ENCODE results near the gene OXNAD1.

OXNAD1 gene

GRCh38 chr3:16335333-16335732 lies 70.3 kb downstream of the OXNAD1 start:
- no peaks in the 10 kb centered on the region for H3K36me3 ChIP-seq (ENCODE audit: control insufficient read depth, low read depth, low read length)
- H3K4me3 ChIP-seq (ENCODE audit: low read length) = no peak overlapping the region
- H3K9ac ChIP-seq (ENCODE audit: low read length) = no peak overlapping the region
- no peaks in the 10 kb centered on the region for H3K27me3 ChIP-seq (ENCODE audit: control insufficient read depth, insufficient read depth, low read length)
- H3K27ac ChIP-seq (ENCODE audit: low read length) = no peak overlapping the region
- peaks cover 8% of the 10 kb centered on the region for H3K9me3 ChIP-seq (ENCODE audit: control insufficient read depth, low read depth, low read length)
- H3K4me1 ChIP-seq (ENCODE audit: control insufficient read depth, low read depth, low read length) = peaks cover 1% of the 10 kb centered on the region

- peaks cover 8% of the 10 kb centered on the region for H3K9me3 ChIP-seq (ENCODE audit: control insufficient read depth, low read depth, low read length)
- H3K27me3 ChIP-seq (ENCODE audit: control insufficient read depth, insufficient read depth, low read length) = no peaks in the 10 kb centered on the region
- H3K27ac ChIP-seq (ENCODE audit: low read length) = no peak overlapping the region
- no peaks in the 10 kb centered on the region for H3K4me1 ChIP-seq (ENCODE audit: control insufficient read depth, low read depth, low read length)
- no peak overlapping the region for H3K4me3 ChIP-seq (ENCODE audit: low read length)
- H3K36me3 ChIP-seq (ENCODE audit: control insufficient read depth, low read depth, low read length) = no peaks in the 10 kb centered on the region
- no peak overlapping the region for H3K9ac ChIP-seq (ENCODE audit: low read length)
These were observed 71.0 kb downstream of the OXNAD1 start for GRCh38 chr3:16335772-16336645.

GRCh38 chr3:16336825-16337224 lies 71.8 kb downstream of the OXNAD1 start:
- Histone ChIP-seq H3K36me3 (ENCODE audit: control insufficient read depth, low read depth, low read length) (no peaks in the 10 kb centered on the region), H3K27ac (ENCODE audit: low read length) (no peak overlapping the region), H3K9me3 (ENCODE audit: control insufficient read depth, low read depth, low read length) (peaks cover 1% of the 10 kb centered on the region)

GRCh38 chr3:16337856-16338540 lies 73.0 kb downstream of the OXNAD1 start:
- no peaks in the 10 kb centered on the region for H3K9me3 ChIP-seq (ENCODE audit: control insufficient read depth, low read depth, low read length)
- H3K9ac ChIP-seq (ENCODE audit: low read length) = no peak overlapping the region
- no peak overlapping the region for H3K4me3 ChIP-seq (ENCODE audit: low read length)
- no peaks in the 10 kb centered on the region for H3K27me3 ChIP-seq (ENCODE audit: control insufficient read depth, insufficient read depth, low read length)
- no peaks in the 10 kb centered on the region for H3K36me3 ChIP-seq (ENCODE audit: control insufficient read depth, low read depth, low read length)
- no peak overlapping the region for H3K27ac ChIP-seq (ENCODE audit: low read length)
- no peaks in the 10 kb centered on the region for H3K4me1 ChIP-seq (ENCODE audit: control insufficient read depth, low read depth, low read length)

More at GRCh38 chr3:16336825-16337224, 71.8 kb downstream of the OXNAD1 start:
- Histone ChIP-seq H3K27me3 (ENCODE audit: control insufficient read depth, insufficient read depth, low read length) (no peaks in the 10 kb centered on the region), H3K9ac (ENCODE audit: low read length) (no peak overlapping the region), H3K4me1 (ENCODE audit: control insufficient read depth, low read depth, low read length) (no peaks in the 10 kb centered on the region), H3K4me3 (ENCODE audit: low read length) (no peak overlapping the region)

GRCh38 chr3:16338999-16339398 lies 74.0 kb downstream of the OXNAD1 start:
- H3K4me3 ChIP-seq (ENCODE audit: low read length) = no peak overlapping the region
- H3K9ac ChIP-seq (ENCODE audit: low read length) = no peak overlapping the region
- no peaks in the 10 kb centered on the region for H3K36me3 ChIP-seq (ENCODE audit: control insufficient read depth, low read depth, low read length)
- no peaks in the 10 kb centered on the region for H3K9me3 ChIP-seq (ENCODE audit: control insufficient read depth, low read depth, low read length)
- no peak overlapping the region for H3K27ac ChIP-seq (ENCODE audit: low read length)
- no peaks in the 10 kb centered on the region for H3K27me3 ChIP-seq (ENCODE audit: control insufficient read depth, insufficient read depth, low read length)
- H3K4me1 ChIP-seq (ENCODE audit: control insufficient read depth, low read depth, low read length) = no peaks in the 10 kb centered on the region

- H3K4me3 ChIP-seq (ENCODE audit: low read length) = no peak overlapping the region
- H3K27ac ChIP-seq (ENCODE audit: low read length) = no peak overlapping the region
- no peaks in the 10 kb centered on the region for H3K36me3 ChIP-seq (ENCODE audit: control insufficient read depth, low read depth, low read length)
- H3K27me3 ChIP-seq (ENCODE audit: control insufficient read depth, insufficient read depth, low read length) = no peaks in the 10 kb centered on the region
- H3K9ac ChIP-seq (ENCODE audit: low read length) = no peak overlapping the region
- no peaks in the 10 kb centered on the region for H3K4me1 ChIP-seq (ENCODE audit: control insufficient read depth, low read depth, low read length)
- no peaks in the 10 kb centered on the region for H3K9me3 ChIP-seq (ENCODE audit: control insufficient read depth, low read depth, low read length)
These were observed 78.1 kb downstream of the OXNAD1 start for GRCh38 chr3:16343101-16343500.

- H3K9me3 ChIP-seq (ENCODE audit: control insufficient read depth, low read depth, low read length) = no peaks in the 10 kb centered on the region
- no peaks in the 10 kb centered on the region for H3K4me1 ChIP-seq (ENCODE audit: control insufficient read depth, low read depth, low read length)
- H3K9ac ChIP-seq (ENCODE audit: low read length) = no peak overlapping the region
- no peak overlapping the region for H3K27ac ChIP-seq (ENCODE audit: low read length)
- H3K36me3 ChIP-seq (ENCODE audit: control insufficient read depth, low read depth, low read length) = peaks cover 4% of the 10 kb centered on the region
- no peak overlapping the region for H3K4me3 ChIP-seq (ENCODE audit: low read length)
- H3K27me3 ChIP-seq (ENCODE audit: control insufficient read depth, insufficient read depth, low read length) = no peaks in the 10 kb centered on the region
These were observed 81.5 kb downstream of the OXNAD1 start for GRCh38 chr3:16346413-16347081.

GRCh38 chr3:16347548-16347947 lies 82.5 kb downstream of the OXNAD1 start:
- Histone ChIP-seq H3K27ac (ENCODE audit: low read length) (no peak overlapping the region), H3K9ac (ENCODE audit: low read length) (no peak overlapping the region), H3K27me3 (ENCODE audit: control insufficient read depth, insufficient read depth, low read length) (no peaks in the 10 kb centered on the region), H3K4me1 (ENCODE audit: control insufficient read depth, low read depth, low read length) (peaks cover 9% of the 10 kb centered on the region), H3K9me3 (ENCODE audit: control insufficient read depth, low read depth, low read length) (no peaks in the 10 kb centered on the region), H3K36me3 (ENCODE audit: control insufficient read depth, low read depth, low read length) (peaks cover 4% of the 10 kb centered on the region), H3K4me3 (ENCODE audit: low read length) (no peak overlapping the region)

- H3K4me3 ChIP-seq (ENCODE audit: low read length) = no peak overlapping the region
- no peaks in the 10 kb centered on the region for H3K27me3 ChIP-seq (ENCODE audit: control insufficient read depth, insufficient read depth, low read length)
- no peak overlapping the region for H3K9ac ChIP-seq (ENCODE audit: low read length)
- no peak overlapping the region for H3K27ac ChIP-seq (ENCODE audit: low read length)
- no peaks in the 10 kb centered on the region for H3K9me3 ChIP-seq (ENCODE audit: control insufficient read depth, low read depth, low read length)
- peaks cover 13% of the 10 kb centered on the region for H3K4me1 ChIP-seq (ENCODE audit: control insufficient read depth, low read depth, low read length)
- peaks cover 4% of the 10 kb centered on the region for H3K36me3 ChIP-seq (ENCODE audit: control insufficient read depth, low read depth, low read length)
These were observed 85.1 kb downstream of the OXNAD1 start for GRCh38 chr3:16349986-16350596.

GRCh38 chr3:16350597-16351318 lies 85.7 kb downstream of the OXNAD1 start:
- H3K9ac ChIP-seq (ENCODE audit: low read length) = no peak overlapping the region
- H3K4me1 ChIP-seq (ENCODE audit: control insufficient read depth, low read depth, low read length) = peaks cover 13% of the 10 kb centered on the region
- no peaks in the 10 kb centered on the region for H3K27me3 ChIP-seq (ENCODE audit: control insufficient read depth, insufficient read depth, low read length)
- no peak overlapping the region for H3K27ac ChIP-seq (ENCODE audit: low read length)
- H3K9me3 ChIP-seq (ENCODE audit: control insufficient read depth, low read depth, low read length) = no peaks in the 10 kb centered on the region
- H3K4me3 ChIP-seq (ENCODE audit: low read length) = no peak overlapping the region
- H3K36me3 ChIP-seq (ENCODE audit: control insufficient read depth, low read depth, low read length) = peaks cover 4% of the 10 kb centered on the region

- Histone ChIP-seq H3K27ac (ENCODE audit: low read length) (no peak overlapping the region), H3K36me3 (ENCODE audit: control insufficient read depth, low read depth, low read length) (peaks cover 4% of the 10 kb centered on the region), H3K9ac (ENCODE audit: low read length) (no peak overlapping the region)
These were observed 87.4 kb downstream of the OXNAD1 start for GRCh38 chr3:16352428-16352827.

More at GRCh38 chr3:16352428-16352827, 87.4 kb downstream of the OXNAD1 start:
- Histone ChIP-seq H3K27me3 (ENCODE audit: control insufficient read depth, insufficient read depth, low read length) (no peaks in the 10 kb centered on the region), H3K9me3 (ENCODE audit: control insufficient read depth, low read depth, low read length) (no peaks in the 10 kb centered on the region), H3K4me1 (ENCODE audit: control insufficient read depth, low read depth, low read length) (peaks cover 13% of the 10 kb centered on the region), H3K4me3 (ENCODE audit: low read length) (no peak overlapping the region)

Data from iPS-18a (cell line).